ENCODE measurements around the gene PIP4K2B. TPM values are rescaled to one million over a fixed set of nuclear protein-coding genes. Genes with fewer than 3 reads are reported as not detected.

Gene PIP4K2B
- total and polyA plus RNA-seq, 9 of the 15 experiments (the other 6 are each of a cell fraction or from before 2014, with no cell fraction given): 3.7 to 29.9 (median 23.0) TPM

- TF ChIP-seq XRCC3 (IDR thresholded peaks at IDR 0.05) (no peak), JUNB (CRISPR knock-in tag; conservative IDR thresholded peaks at IDR 0.05) (no peak), COPS2 (conservative IDR thresholded peaks at IDR 0.05) (no peak), TFAP4 (CRISPR knock-in tag; IDR thresholded peaks at IDR 0.05; ENCODE audit: borderline replicate concordance) (peak; percentile 54; the same call in 1 of the 2 replicates), LCOR (CRISPR knock-in tag; IDR thresholded peaks at IDR 0.05) (no peak), RAD21 (CRISPR knock-in tag; conservative IDR thresholded peaks at IDR 0.05 in 1 of 2, IDR thresholded peaks at IDR 0.05 in 1 of 2) (peak; percentile 70 to 76), RBM34 (IDR thresholded peaks at IDR 0.05; ENCODE audit: borderline replicate concordance, insufficient read depth, low read length) (no peak), DACH1 (IDR thresholded peaks at IDR 0.05; ENCODE audit: partially characterized antibody) (no peak), VEZF1 (CRISPR knock-in tag; IDR thresholded peaks at IDR 0.05) (peak; percentile 73), ZNF354B (CRISPR knock-in tag; IDR thresholded peaks at IDR 0.05) (no peak), HCFC1 (IDR thresholded peaks at IDR 0.05; ENCODE audit: low read depth, low read length) (no peak), ZBTB7A (IDR thresholded peaks at IDR 0.05; ENCODE audit: borderline replicate concordance, control insufficient read depth, low read depth, low read length) (peak; percentile 94), ILF3 (IDR thresholded peaks at IDR 0.05; ENCODE audit: borderline replicate concordance) (no peak), ESRRB (CRISPR knock-in tag; IDR thresholded peaks at IDR 0.05; ENCODE audit: borderline replicate concordance) (no peak), EP400 (IDR thresholded peaks at IDR 0.05) (no peak), MTA1 (IDR thresholded peaks at IDR 0.05; ENCODE audit: borderline replicate concordance) (0 out of 2 replicates have a peak, but pooled peaks have one; percentile 19), GABPB2 (CRISPR knock-in tag; conservative IDR thresholded peaks at IDR 0.05) (no peak), POU5F1 (IDR thresholded peaks at IDR 0.05; ENCODE audit: borderline replicate concordance, low read depth, low read length, partially characterized antibody) (no peak), STAG1 (CRISPR knock-in tag; IDR thresholded peaks at IDR 0.05; ENCODE audit: borderline replicate concordance) (no peak), SMARCA5 (IDR thresholded peaks at IDR 0.05) (peak; percentile 34; the same call in 1 of the 2 replicates), ZNF408 (CRISPR knock-in tag; IDR thresholded peaks at IDR 0.05; ENCODE audit: low read depth) (no peak), RBFOX2 (IDR thresholded peaks at IDR 0.05; ENCODE audit: low read depth, low read length) (peak; percentile 53), CBX5 (IDR thresholded peaks at IDR 0.05; ENCODE audit: borderline replicate concordance, low read depth) (no peak), NCOR1 (IDR thresholded peaks at IDR 0.05) (no peak), PHTF2 (CRISPR knock-in tag; IDR thresholded peaks at IDR 0.05) (no peak), ZNF639 (CRISPR knock-in tag; conservative IDR thresholded peaks at IDR 0.05 in 1 of 2, IDR thresholded peaks at IDR 0.05 in 1 of 2) (no peak)
Observed at GRCh38 chr17:38735161-38735997, 64.0 kb downstream of the PIP4K2B start (continued).
